Measurements from ENCODE around the gene ACTN4. TPM values are rescaled to one million over a fixed set of nuclear protein-coding genes. Genes with fewer than 3 reads are reported as not detected.

ACTN4 gene
- total RNA-seq, 1 donor from 2014 or later: 454 TPM

- intact Hi-C loops (cut with DNase I): no loop called here
- TF ChIP-seq CTCF (IDR thresholded peaks at IDR 0.05): no peak
- peaks cover 78% of the 10 kb centered on the region for H3K36me3 ChIP-seq
- peak overlapping the region; percentile 64 for H3K27ac ChIP-seq
- H3K27me3 ChIP-seq (ENCODE audit: low read depth): no peaks in the 10 kb centered on the region
- no peak overlapping the region for H3K4me3 ChIP-seq
- H3K9me3 ChIP-seq: no peaks in the 10 kb centered on the region
- H3K4me1 ChIP-seq: peaks cover 73% of the 10 kb centered on the region
- DNase-seq (no peak), ATAC-seq (no peak)
Measured at GRCh38 chr19:38702278-38702677, 54.8 kb downstream of the ACTN4 start.

DNA sequence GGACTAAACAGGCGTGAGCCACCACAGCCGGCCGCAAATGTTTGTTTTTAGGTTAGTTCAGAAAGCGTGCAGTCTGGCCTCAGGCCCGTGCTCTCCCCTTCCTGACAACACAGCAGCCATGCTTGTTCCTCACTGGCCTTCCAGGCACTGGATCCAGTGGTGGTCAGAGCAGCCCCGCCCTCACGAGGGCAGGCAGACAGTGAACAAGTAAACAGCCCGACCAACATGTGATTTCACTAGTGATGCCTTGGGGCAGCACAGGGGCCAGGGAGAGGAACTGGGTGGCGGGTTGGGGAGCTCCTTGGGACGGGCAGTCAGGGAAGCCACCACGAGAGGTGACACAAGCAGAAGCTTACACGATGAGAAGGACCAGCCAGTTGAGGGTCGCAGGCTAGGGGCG lies 56.1 kb downstream of the ACTN4 start:
- no peaks in the 10 kb centered on the region for H3K9me3 ChIP-seq
- no peak overlapping the region for H3K4me3 ChIP-seq
- no peak for ATAC-seq
- no peaks in the 10 kb centered on the region for H3K27me3 ChIP-seq (ENCODE audit: low read depth)
- H3K27ac ChIP-seq: peak overlapping the region; percentile 46
- peaks cover 85% of the 10 kb centered on the region for H3K36me3 ChIP-seq
- intact Hi-C loops (cut with DNase I): no loop called here
- H3K4me1 ChIP-seq: peaks cover 72% of the 10 kb centered on the region
- DNase-seq: no peak
- TF ChIP-seq CTCF (IDR thresholded peaks at IDR 0.05): no peak

- DNase-seq: no peak
- Histone ChIP-seq H3K27me3 (ENCODE audit: low read depth) (no peaks in the 10 kb centered on the region), H3K4me3 (no peak overlapping the region), H3K4me1 (peaks cover 72% of the 10 kb centered on the region), H3K27ac (peak overlapping the region; percentile 36), H3K9me3 (no peaks in the 10 kb centered on the region), H3K36me3 (peaks cover 95% of the 10 kb centered on the region)
- intact Hi-C loops (cut with DNase I): no loop called here
- ATAC-seq: no peak
- no peak for TF ChIP-seq CTCF (IDR thresholded peaks at IDR 0.05)
Measured at GRCh38 chr19:38704488-38705026, 57.1 kb downstream of the ACTN4 start.

DNA sequence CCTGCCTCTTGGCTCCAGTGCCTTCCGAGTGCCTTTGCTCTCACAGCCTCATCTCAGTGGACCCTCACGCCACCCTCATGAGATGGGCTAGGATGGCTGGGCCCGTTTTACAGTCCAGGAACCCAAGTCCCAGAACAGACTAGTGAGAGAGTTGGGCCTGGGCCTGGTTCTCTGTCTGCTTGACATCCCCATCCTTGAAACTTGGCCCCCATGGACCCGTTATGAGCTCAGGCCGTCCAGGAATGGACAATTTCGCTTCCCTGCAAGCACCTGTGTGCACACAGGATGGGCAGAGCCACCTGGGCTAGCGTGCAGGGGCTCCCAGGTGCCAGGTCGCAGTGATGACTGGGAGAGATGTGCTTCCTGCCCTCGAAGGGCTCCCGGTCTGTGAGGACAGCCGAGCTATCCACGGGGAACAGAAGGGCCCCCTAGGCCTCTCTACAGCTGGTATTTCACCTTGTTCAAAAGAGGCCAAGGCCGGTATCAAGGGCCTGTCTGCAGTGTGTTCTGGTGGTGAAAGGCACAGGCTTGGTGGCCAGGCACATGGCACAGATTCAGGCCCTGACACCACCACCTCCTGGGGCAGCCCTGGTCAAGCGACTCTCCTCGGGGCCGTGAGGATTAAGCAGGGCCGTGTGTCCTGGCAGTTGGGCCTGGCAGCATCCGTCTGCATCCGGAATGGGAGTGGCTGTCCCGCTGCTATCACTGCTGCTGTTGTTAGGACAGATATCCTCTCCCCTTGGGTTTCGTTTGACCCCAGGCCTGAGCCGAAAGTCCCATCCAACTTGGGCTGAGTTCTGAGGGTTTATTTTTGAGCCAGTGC lies 58.0 kb downstream of the ACTN4 start:
- H3K4me1 ChIP-seq: peaks cover 70% of the 10 kb centered on the region

More for the DNA sequence above, 58.0 kb downstream of the ACTN4 start:
- no peak overlapping the region for H3K4me3 ChIP-seq
- intact Hi-C loops (cut with DNase I): no loop called here
- TF ChIP-seq CTCF (IDR thresholded peaks at IDR 0.05): no peak
- ATAC-seq: no peak
- H3K36me3 ChIP-seq: peaks cover 100% of the 10 kb centered on the region
- H3K27ac ChIP-seq: peak overlapping the region; percentile 47
- DNase-seq: no peak
- H3K27me3 ChIP-seq (ENCODE audit: low read depth): no peaks in the 10 kb centered on the region
- no peaks in the 10 kb centered on the region for H3K9me3 ChIP-seq
